ENCODE measurements around the gene SLIT3.
"Not testable (repeated sequence)": the region's sequence is repeated elsewhere in the genome, so short reads cannot be mapped to it uniquely, and the experiment has no call there.

SLIT3 gene

GRCh38 chr5:168749391-168750100 is 551.4 kb downstream of the SLIT3 start:
- DNase-seq, result no peak

DNA sequence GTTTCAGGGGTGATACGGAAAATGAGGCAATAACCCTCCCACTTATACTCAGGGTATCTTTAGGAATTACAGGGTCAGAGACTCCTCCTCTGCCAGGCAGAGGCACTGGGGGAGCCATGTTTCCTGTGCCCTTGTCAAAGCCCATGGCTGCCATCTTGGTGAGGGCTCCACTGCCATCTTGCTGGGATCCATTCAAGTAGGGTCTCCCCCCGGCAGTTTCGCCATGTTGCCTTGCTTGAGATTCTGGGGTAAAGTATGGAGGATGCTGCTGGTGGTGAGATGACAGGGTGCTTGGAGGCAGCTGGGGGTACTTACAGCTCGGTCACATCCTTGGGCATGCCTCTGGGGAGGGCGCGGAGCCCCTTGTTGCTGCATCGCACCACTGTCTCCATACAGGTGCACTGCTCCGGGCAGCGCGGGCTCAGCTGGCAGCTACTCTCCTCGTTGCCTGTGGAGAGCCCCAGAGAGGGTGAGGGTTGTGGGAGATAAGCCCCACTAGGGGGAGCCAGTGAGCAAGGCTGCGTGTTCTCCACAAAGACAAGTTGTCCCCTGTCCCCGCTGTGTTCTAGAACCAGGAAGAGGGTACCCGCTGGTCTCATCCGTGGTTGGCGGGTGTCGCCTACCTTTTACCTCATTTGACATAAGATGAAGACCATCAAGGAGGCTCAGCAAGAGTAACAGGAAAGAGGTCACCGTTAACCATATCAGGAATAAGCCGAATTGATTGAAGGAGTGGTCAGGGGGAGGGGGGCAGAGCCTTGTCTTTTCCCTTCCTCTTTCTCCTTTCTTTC is 552.8 kb downstream of the SLIT3 start:
- peak; percentile 15 for DNase-seq

- DNase-seq, result no peak
Observed at GRCh38 chr5:168746893-168747640, 553.9 kb downstream of the SLIT3 start.

GRCh38 chr5:168746126-168746892 is 554.6 kb downstream of the SLIT3 start:
- not testable (repeated sequence) for DNase-seq

GRCh38 chr5:168743617-168744016 is 557.3 kb downstream of the SLIT3 start:
- DNase-seq, result no peak

- not testable (repeated sequence) for DNase-seq
Observed at GRCh38 chr5:168742311-168742710, 558.6 kb downstream of the SLIT3 start.

GRCh38 chr5:168740811-168741213 is 560.1 kb downstream of the SLIT3 start:
- no peak for DNase-seq

- DNase-seq, result no peak
Observed at GRCh38 chr5:168740092-168740800, 560.7 kb downstream of the SLIT3 start.

DNA sequence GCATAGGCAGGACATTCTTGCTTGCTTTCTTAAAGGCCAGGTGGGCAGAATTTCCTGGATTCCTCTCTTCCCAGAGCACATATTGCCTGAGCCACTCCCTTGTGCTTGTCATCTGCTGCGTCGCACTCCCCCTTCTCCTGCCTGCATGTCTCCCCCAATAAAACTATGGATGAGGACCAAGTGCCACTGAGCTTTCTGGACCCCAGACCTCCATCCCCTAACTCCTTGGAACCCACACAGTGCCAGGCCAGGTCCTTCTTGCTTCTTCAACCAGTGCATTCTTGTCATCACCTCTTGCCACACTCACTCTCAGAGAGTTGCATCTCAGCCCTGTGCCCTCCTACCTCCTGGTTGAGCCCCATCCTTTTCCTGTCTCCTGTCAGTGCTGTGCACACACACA is 563.9 kb downstream of the SLIT3 start:
- no peak for DNase-seq

- no peak for DNase-seq
Observed at GRCh38 chr5:168736281-168736831, 564.6 kb downstream of the SLIT3 start.

DNA sequence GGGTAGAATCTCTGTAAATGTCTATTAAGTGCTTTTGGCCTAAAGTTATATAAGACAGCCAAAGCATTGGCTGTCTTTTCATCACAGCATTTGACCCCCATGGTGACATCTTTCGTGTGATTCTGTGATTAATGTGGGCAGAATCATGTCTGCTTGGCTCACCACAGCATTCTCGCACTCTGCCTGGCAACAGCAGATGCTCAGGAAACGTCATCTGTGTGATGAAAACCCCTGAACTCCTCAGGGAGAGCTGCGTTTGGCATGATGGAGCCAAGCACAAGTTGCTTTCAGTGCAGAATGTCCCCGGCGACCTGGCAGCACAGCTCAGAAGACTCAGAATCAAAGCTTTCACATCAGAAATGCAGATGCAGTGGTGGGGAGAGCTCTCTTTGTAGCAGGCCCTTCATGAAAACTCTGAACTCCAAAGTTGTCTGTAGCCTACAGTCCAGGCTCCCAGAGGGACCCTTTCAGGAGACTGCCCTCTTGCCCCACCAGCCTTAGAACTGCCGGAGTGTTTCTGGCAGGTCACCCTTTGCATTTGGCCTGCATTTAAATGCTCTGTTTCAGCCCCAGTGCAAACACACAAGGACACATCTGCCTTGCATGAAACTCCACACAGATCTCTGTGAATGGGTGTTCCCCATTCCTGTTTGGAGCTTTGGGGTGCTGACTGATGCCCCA is 566.2 kb downstream of the SLIT3 start:
- DNase-seq, result no peak

DNA sequence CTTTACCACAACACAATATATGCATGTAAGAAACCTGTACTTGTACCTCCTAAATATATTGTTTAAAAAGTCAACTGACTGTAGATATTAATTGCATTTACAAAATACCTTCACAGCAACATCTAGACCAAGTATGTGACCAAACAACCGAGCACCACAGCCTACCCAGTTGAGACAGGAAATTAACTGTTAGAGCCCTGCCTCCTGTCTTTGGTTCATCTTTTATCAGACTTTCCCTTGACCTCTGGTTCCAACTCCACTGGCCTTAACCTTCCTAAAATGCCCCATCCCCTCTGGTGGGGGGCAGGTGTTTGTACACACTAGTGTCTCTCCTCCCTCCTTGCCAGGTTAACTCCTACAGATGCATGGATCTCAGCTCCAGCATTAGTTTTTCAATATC is 566.8 kb downstream of the SLIT3 start:
- no peak for DNase-seq

GRCh38 chr5:168728546-168729211 is 572.3 kb downstream of the SLIT3 start:
- DNase-seq, result no peak

DNA sequence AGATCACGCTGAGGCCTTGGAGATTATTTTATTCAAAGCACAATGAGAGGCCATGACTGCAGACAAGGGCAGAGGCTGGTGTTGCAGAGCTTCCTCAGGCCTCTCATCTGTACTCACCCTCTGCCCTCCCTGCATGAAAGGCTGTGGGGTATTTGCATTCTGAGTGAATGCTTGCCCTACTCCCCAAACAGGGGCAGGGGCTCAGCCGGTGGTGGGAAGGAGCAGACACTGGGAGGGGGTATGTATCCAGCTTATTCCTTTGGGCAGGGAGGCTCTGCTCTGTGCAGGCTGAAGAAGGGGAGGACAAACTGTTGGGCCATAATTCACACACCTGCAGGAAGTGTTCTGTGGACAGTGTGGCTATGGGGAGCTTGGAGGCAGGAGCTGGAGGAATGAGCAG is 573.4 kb downstream of the SLIT3 start:
- DNase-seq, result no peak

DNA sequence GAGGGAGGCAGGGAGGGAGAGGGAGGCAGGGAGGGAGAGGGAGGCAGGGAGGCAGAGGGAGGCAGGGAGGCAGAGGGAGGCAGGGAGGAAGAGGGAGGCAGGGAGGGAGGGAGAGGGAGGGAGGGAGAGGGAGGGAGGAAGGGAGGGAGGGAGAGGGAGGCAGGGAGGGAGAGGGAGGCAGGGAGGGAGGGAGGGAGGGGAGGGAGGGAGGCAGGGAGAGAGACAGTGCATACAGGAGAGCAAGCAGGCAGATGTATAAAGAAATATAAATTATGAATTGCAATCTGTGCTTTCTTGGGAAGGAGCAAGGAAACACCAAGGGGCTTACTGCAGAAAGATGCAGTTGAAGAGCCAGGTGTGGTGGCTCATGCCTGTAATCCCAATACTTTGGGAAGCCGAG is 574.6 kb downstream of the SLIT3 start:
- DNase-seq, result no peak

DNA sequence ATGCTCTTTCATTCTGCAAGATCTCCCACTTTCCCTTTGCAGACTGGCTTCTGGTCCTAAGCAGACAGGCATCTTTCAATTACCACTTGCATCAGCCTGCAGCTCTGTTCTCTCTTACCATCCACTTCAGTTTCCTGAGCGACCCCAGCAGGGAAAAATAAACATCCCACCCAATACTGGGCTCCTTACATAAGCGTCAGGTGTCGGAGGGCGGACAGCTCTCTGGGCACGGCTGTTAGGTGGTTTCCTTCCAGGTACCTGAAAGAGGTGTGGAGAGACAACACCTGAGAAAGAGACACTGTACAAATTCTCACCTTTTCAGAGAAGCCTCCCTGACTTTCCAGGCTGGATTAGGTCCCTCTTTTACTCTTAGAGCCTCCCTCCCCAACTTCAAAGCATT is 576.7 kb downstream of the SLIT3 start:
- DNase-seq, result no peak

GRCh38 chr5:168723037-168723436 is 577.9 kb downstream of the SLIT3 start:
- no peak for DNase-seq

DNA sequence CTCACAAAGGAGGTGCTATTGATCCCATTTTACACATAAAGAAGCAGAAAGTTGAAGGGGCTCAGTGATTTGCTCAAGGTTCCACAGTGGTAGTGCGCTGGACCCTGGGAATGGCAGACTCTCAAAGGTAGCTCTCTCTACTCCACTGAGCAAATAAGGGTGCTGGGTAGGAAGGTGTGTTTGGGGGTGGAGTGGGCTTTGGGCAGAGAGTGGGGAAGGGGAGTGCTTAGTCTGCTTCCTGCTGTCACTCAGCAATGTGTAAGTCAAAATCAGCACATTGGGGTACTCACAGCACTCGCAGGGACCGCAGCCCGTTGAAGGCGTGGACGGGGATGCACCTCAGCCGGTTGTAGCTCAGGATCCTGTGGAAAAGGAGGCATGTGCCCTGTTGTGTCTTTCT is 579.0 kb downstream of the SLIT3 start:
- DNase-seq, result no peak

GRCh38 chr5:168721002-168721753 is 579.8 kb downstream of the SLIT3 start:
- DNase-seq, result no peak

GRCh38 chr5:168720575-168720974 is 580.4 kb downstream of the SLIT3 start:
- no peak for DNase-seq

Data from NCI-H748 treated with DMSO at 0.1 percent for 48 hours (cell line).